H1 (cell line): ENCODE data around the gene AGPAT4.

Experiments used
- BACH1 ChIP-seq: IDR thresholded peaks from 2 replicates; pipeline ENCODE4 v1.6.1; 2012; ENCODE audit warnings: low read length, improper control_type of control experiment
- EZH2 ChIP-seq: fragments of 200-600 bp; sonication (generic); IDR thresholded peaks from 2 replicates; pipeline ENCODE4 v1.7.1; 2012; ENCODE audit warnings: low read depth, mild to moderate bottlenecking, moderate library complexity, low read length, inconsistent platforms; ENCODE audit not compliant: severe bottlenecking
- RFX5 ChIP-seq: IDR thresholded peaks from 2 replicates; pipeline ENCODE4 v1.6.1; 2011; ENCODE audit warnings: low read depth, low read length, improper control_type of control experiment, borderline replicate concordance

DNA sequence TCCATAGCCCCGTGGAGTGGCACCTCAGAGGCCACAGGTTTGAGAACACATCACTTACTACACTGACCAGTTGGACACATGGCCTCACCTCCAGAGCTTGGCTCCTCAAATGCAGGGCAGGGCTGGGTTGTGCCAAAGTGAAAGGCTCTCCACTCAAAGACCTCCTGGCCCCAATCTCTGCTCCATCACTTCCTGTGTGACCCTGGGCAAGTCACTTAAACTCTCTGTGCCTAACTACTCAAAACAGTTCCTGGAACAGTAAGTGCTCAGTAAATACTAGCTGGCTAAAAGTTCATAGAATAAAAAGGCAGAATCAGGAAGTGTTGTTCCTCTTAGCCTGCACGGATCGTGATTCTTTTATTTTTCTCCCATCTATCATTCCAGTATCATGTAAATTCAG lies 50.2 kb downstream of the AGPAT4 start:
- TF ChIP-seq EZH2 (no peak), RFX5 (no peak), BACH1 (no peak)
